GM10248 (cell line): ENCODE measurements around the gene KSR2.

Experiments used
- CTCF ChIA-PET: fragments of 300-600 bp; sonication (Branson Sonifier 250); formaldehyde crosslinking; extraction: SDS; loops from one replicate; lab custom pipeline; 2021; ENCODE audit warnings: antibody characterized with exemption; lab: Yijun Ruan, JAX
- POLR2A ChIA-PET: fragments of 350-650 bp; sonication (Branson Sonifier 250); formaldehyde crosslinking; extraction: SDS; loops from one replicate; lab custom pipeline; 2020; ENCODE audit warnings: antibody characterized with exemption; lab: Yijun Ruan, JAX
- DNase-seq: peaks from one replicate; pipeline ENCODE4 v3.0.0; 2012; ENCODE audit errors: extremely low spot score
- TF ChIP-seq, protein P1 (sequence below): IDR thresholded peaks from 2 replicates; pipeline ENCODE4 v1.5.1; 2012; ENCODE audit warnings: mild to moderate bottlenecking, low read depth; ENCODE audit errors: extremely low read depth, missing control alignments, control extremely low read depth

Gene KSR2

DNA sequence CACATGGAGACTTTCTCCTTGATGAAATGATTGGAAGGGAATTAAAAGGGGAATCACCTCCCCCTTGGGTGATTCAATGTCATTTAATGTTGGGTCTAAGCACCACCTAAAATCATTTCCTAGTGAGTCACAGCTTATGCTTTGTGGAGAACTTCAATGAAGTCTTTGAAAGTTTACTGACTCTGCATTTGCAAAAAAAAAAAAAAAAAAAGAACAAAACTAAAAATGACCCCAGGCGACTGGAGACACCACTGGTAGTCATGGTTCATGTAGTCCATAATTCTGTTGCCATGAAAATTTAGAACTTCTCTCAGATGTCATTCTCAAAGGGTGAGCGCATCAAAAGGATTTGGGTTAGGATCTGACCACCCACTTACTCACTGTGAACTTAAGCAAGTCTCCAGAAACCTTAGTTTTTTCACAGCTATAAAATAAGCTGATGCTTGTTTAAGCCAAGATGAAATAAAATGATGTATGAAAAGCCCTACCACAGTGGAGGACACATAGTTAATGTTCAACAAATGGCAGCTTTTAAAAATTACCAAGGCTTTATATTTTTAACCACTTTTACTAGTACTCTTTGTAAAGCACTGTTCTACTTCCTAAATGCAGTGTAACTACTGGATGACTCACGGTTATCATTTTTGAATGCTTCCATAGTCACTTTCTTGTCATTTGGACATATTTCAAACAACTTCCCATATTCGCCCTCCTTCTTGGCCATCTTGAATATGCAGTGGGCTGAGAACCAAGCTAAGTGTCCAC is 18.1 kb upstream of the KSR2 start:
- no peak for DNase-seq
- ChIA-PET CTCF (no interaction called here), POLR2A (no interaction called here)
- TF ChIP-seq, protein P1, sequence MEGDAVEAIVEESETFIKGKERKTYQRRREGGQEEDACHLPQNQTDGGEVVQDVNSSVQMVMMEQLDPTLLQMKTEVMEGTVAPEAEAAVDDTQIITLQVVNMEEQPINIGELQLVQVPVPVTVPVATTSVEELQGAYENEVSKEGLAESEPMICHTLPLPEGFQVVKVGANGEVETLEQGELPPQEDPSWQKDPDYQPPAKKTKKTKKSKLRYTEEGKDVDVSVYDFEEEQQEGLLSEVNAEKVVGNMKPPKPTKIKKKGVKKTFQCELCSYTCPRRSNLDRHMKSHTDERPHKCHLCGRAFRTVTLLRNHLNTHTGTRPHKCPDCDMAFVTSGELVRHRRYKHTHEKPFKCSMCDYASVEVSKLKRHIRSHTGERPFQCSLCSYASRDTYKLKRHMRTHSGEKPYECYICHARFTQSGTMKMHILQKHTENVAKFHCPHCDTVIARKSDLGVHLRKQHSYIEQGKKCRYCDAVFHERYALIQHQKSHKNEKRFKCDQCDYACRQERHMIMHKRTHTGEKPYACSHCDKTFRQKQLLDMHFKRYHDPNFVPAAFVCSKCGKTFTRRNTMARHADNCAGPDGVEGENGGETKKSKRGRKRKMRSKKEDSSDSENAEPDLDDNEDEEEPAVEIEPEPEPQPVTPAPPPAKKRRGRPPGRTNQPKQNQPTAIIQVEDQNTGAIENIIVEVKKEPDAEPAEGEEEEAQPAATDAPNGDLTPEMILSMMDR: no peak

DNA sequence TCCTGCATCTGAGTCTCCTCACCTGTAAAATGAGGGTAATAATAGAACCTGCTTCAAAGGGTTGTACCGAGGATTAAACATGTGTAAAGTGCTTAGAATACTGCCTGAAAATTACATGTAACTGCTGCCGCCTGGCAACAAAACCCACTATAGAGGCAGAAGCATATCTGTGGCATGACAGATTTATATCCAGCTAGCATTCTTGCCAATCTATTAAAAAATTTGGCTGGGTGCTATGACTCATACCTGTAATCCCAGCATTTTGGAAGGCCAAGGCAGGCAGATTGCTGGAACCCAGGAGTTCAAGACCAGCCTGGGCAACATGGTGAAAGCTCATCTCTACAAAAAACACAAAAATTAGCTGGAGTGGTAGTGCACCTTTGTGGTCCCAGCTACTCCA is 16.4 kb upstream of the KSR2 start:
- TF ChIP-seq, protein P1: no peak
- DNase-seq: no peak
- ChIA-PET POLR2A (no interaction called here), CTCF (interaction anchor here (1.2 to 1.4 kb wide), 2 partner anchors 11 to 128 kb away, joined by 3 read pairs; no protein-coding TSS in a partner anchor)

DNA sequence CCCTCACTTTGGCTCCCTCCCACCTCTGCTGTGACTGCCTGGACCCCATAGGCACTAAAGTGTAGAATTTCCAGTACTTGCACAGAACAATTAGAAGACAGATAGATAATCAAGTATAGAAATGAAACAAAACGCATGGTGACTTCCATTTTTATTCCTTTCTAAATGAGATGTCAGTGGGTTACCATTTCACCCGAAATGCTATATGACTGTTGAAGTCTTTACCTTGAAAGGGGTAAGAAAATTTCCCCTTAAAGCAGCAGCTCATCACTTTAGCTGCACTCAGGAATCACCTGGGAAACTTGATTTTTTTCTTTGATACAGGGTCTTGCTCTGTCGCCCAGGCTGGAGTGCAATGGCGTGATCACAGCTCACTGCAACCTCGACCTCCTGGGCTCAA is 12.5 kb upstream of the KSR2 start:
- TF ChIP-seq, protein P1: no peak
- DNase-seq: no peak
- POLR2A ChIA-PET: no interaction called here
- CTCF ChIA-PET: interaction anchor here (1.8 kb wide), 1 partner anchor 144 kb away, joined by 4 read pairs; no protein-coding TSS in a partner anchor

DNA sequence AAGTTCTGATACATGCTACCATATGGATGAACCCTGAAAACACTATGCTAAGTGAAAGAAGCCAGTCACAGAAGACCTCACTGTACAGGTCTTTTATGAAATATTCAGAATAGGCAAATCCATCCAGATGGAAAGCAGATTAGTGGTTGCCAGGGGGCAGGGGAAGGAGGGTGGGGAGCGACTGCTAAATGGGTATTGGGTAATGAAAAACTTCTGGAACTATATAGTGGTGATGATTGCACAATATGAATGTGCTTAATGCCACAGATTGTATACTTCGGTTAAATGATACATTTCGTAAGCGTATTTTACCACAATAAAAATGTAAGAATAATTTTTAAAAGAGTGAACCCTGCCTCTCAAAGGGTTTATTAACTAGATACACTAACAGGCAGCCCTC is 11.8 kb upstream of the KSR2 start:
- ChIA-PET POLR2A (no interaction called here), CTCF (interaction anchor here (1.8 kb wide), 1 partner anchor 144 kb away, joined by 4 read pairs; no protein-coding TSS in a partner anchor)
- no peak for DNase-seq
- TF ChIP-seq, protein P1: no peak

DNA sequence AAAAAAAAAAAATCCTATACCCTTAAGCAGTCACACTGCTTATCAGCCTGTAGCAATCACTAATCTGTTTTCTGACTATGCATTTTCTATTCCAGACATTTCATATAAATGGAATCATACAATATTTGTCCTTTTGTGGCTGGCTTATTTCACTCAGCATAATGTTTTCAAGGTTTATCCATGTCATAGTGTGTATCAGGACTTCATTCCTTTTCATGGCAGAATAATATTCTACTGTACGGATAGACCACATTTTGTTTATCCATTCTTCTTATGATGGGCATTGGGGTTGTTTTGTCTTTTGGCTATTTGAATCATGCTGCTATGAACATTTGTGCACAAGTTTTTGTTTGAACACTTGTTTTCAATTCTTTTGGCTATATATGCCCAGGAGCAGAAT is 8.6 kb upstream of the KSR2 start:
- ChIA-PET POLR2A (no interaction called here), CTCF (no interaction called here)
- DNase-seq: no peak
- TF ChIP-seq, protein P1: no peak

DNA sequence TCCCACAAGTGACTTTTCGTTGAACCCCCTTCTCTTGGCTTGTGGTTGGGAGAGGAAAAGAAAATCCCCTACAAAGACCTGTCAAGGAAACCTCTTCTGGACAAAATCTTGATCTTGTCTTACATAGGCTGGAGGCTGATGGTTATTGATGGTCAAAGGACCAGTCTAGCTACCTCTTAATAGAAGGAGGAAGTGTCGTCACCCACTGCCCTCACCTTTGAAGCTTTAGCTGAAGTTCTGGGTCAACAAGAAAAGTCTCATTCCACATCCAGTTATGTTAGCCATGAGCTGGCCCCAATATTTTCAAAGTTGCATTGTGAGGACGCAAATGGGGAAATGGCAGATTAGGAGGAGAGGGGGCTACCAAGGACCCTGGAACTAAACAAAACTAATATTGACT is 6.2 kb upstream of the KSR2 start:
- TF ChIP-seq, protein P1: no peak
- DNase-seq: no peak
- CTCF ChIA-PET: no interaction called here
- POLR2A ChIA-PET: no interaction called here

DNA sequence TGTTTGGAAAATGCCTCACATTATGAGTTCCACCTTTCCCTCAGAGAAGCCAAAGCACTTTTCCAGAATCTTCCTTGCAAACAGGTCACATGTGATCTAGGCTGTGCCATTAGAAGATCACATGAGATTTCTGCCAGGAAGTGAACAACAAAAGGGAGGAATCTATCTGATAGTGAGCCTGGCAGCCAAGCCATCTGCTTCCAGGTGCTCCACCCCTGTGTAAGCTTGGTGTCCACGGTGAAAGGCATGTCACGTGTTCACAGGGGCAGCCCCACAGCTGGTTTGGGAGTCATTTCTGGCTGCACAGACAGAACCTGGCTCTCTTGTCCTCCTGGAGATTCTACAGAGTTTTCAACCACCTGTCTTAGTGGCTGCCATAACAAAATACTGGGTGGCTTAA is 3.5 kb upstream of the KSR2 start:
- TF ChIP-seq, protein P1: no peak
- ChIA-PET CTCF (no interaction called here), POLR2A (no interaction called here)
- no peak for DNase-seq
